SK-N-SH (cell line): ENCODE measurements around the gene KLF7. TPM values are rescaled to one million over a fixed set of nuclear protein-coding genes. Genes with fewer than 3 reads are reported as not detected.

Experiments used
- CTCF ChIA-PET: fragments of 300-600, 350-600 bp; formaldehyde crosslinking; extraction: SDS; loops from one replicate; lab custom pipeline; 2021; lab: Yijun Ruan, JAX
- POLR2A ChIA-PET: fragments of 350-600 bp; sonication (Branson Sonifier 250); formaldehyde crosslinking; extraction: SDS; loops from one replicate; lab custom pipeline; 2020; ENCODE audit warnings: antibody characterized with exemption, inconsistent platforms; lab: Yijun Ruan, JAX
- DNase-seq: peaks from one replicate; pipeline ENCODE4 v3.0.0; 2012
- H2AFZ ChIP-seq: fragments of 200-600 bp; sonication (generic); 2 replicates; pipeline ENCODE4 v1.8.1; 2016; ENCODE audit warnings: antibody characterized with exemption, mild to moderate bottlenecking, low read depth
- H3F3A ChIP-seq: fragments of 200-600 bp; sonication (generic); replicated peaks from 2 replicates; pipeline ENCODE3; 2016; ENCODE audit warnings: antibody characterized with exemption, mild to moderate bottlenecking; ENCODE audit not compliant: insufficient read depth
- H3K27ac ChIP-seq, 2 experiments: fragments of 200-500 bp in 1 of 2; fragments of 200-600 bp in 1 of 2; sonication (Bioruptor generic) in 1 of 2; sonication (generic), shearing (Covaris generic) in 1 of 2; 2 replicates each; pipeline versions ENCODE4 v1.5.1 to v1.6.1; 2014 to 2016; ENCODE audit warnings: low read depth in 2 of 2, inconsistent platforms in 1 of 2, low read length in 1 of 2, mild to moderate bottlenecking in 1 of 2, mixed read lengths in 1 of 2
- H3K27me3 ChIP-seq: fragments of 200-600 bp; sonication (generic), shearing (Covaris generic); 2 replicates; pipeline ENCODE4 v1.6.1; 2016; ENCODE audit warnings: mixed run types; ENCODE audit not compliant: insufficient read depth
- H3K36me3 ChIP-seq, 2 experiments: fragments of 200-500 bp in 1 of 2; fragments of 200-600 bp in 1 of 2; sonication (Bioruptor generic) in 1 of 2; sonication (generic) in 1 of 2; replicated peaks in 1 of 2; 2 replicates each; pipeline versions ENCODE3 to v1.5.1; 2014 to 2016; ENCODE audit warnings: low read length in 1 of 2, mild to moderate bottlenecking in 1 of 2; ENCODE audit not compliant: insufficient read depth in 2 of 2, control insufficient read depth in 1 of 2
- H3K4me1 ChIP-seq, 2 experiments: fragments of 200-500 bp in 1 of 2; fragments of 200-600 bp in 1 of 2; sonication (Bioruptor generic) in 1 of 2; sonication (generic), shearing (Covaris generic) in 1 of 2; 2 replicates each; pipeline versions ENCODE4 v1.5.1 to v1.6.1; 2014 to 2016; ENCODE audit warnings: low read depth in 1 of 2, low read length in 1 of 2, mixed run types in 1 of 2; ENCODE audit not compliant: insufficient read depth in 2 of 2, control insufficient read depth in 1 of 2
- H3K4me2 ChIP-seq: fragments of 200-600 bp; sonication (generic), shearing (Covaris generic); 2 replicates; pipeline ENCODE4 v1.6.1; 2017; ENCODE audit warnings: mixed run types
- H3K4me3 ChIP-seq, 2 experiments: fragments of 200-500 bp in 1 of 2; fragments of 200-600 bp in 1 of 2; sonication (Bioruptor generic) in 1 of 2; sonication (generic), shearing (Covaris generic) in 1 of 2; 2 replicates each; pipeline versions ENCODE4 v1.5.1 to v1.8.1; 2014 to 2016; ENCODE audit warnings: low read depth in 2 of 2, inconsistent platforms in 1 of 2, low read length in 1 of 2, mild to moderate bottlenecking in 1 of 2, mixed read lengths in 1 of 2, moderate library complexity in 1 of 2
- H3K79me2 ChIP-seq: fragments of 200-600 bp; sonication (generic); 2 replicates; pipeline ENCODE4 v1.8.1; 2017; ENCODE audit warnings: mild to moderate bottlenecking; ENCODE audit not compliant: insufficient read depth
- H3K9ac ChIP-seq: fragments of 200-600 bp; sonication (generic); 2 replicates; pipeline ENCODE4 v1.6.1; 2017; ENCODE audit warnings: mixed run types
- H3K9me2 ChIP-seq: fragments of 200-600 bp; sonication (generic); 2 replicates; pipeline ENCODE4 v1.6.1; 2017; ENCODE audit warnings: mixed run types
- H3K9me3 ChIP-seq: fragments of 200-600 bp; sonication (generic); 2 replicates; pipeline ENCODE4 v1.6.1; 2017; ENCODE audit warnings: mixed run types, mild to moderate bottlenecking, moderate library complexity
- H4K20me1 ChIP-seq: fragments of 200-600 bp; sonication (generic); 2 replicates; pipeline ENCODE4 v1.6.1; 2017; ENCODE audit warnings: mild to moderate bottlenecking, mixed run types; ENCODE audit not compliant: insufficient read depth
- CHD2 ChIP-seq: fragments of 150-350 bp; IDR thresholded peaks from 2 replicates; pipeline ENCODE4 v1.6.1; 2018; ENCODE audit warnings: low read length; ENCODE audit not compliant: partially characterized antibody
- EZH2phosphoT487 ChIP-seq: fragments of 200-600 bp; sonication (generic); IDR thresholded peaks from 2 replicates; pipeline ENCODE4 v1.6.1; 2017; ENCODE audit warnings: low read depth, mixed run types, mild to moderate bottlenecking, antibody characterized with exemption, moderate library complexity, borderline replicate concordance
- FOSL2 ChIP-seq: IDR thresholded peaks from 2 replicates; pipeline ENCODE4 v1.4.0; 2012; ENCODE audit warnings: low read depth, mild to moderate bottlenecking, moderate library complexity, borderline replicate concordance
- NFIC ChIP-seq: IDR thresholded peaks from 2 replicates; pipeline ENCODE4 v1.4.0; 2012; ENCODE audit warnings: borderline replicate concordance
- POLR2AphosphoS5 ChIP-seq: IDR thresholded peaks from 2 replicates; pipeline ENCODE4 v1.6.1; 2012; ENCODE audit warnings: low read depth, low read length
- RXRA ChIP-seq: IDR thresholded peaks from 2 replicates; pipeline ENCODE4 v1.4.0; 2012; ENCODE audit warnings: low read depth, mild to moderate bottlenecking, borderline replicate concordance
- TCF12 ChIP-seq: IDR thresholded peaks from 2 replicates; pipeline ENCODE4 v1.4.0; 2012
- TEAD4 ChIP-seq: IDR thresholded peaks from 2 replicates; pipeline ENCODE4 v1.4.0; 2012; ENCODE audit warnings: mild to moderate bottlenecking, borderline replicate concordance; ENCODE audit not compliant: insufficient read depth
- USF2 ChIP-seq: fragments of 150-350 bp; IDR thresholded peaks from 2 replicates; pipeline ENCODE4 v1.6.1; 2017; ENCODE audit warnings: antibody characterized with exemption, low read length, low read depth, borderline replicate concordance
- YY1 ChIP-seq: IDR thresholded peaks from 2 replicates; pipeline ENCODE4 v1.4.0; 2012; ENCODE audit warnings: low read depth, mild to moderate bottlenecking
- ZBTB33 ChIP-seq: IDR thresholded peaks from 2 replicates; pipeline ENCODE4 v1.4.0; 2012; ENCODE audit warnings: low read depth, borderline replicate concordance
- WGBS: methylation state at CpG from one replicate; pipeline ENCODE4 v1.1.6; 2017; ENCODE audit warnings: low lambda C conversion rate; 5-methylcytosine and 5-hydroxymethylcytosine counted together
- polyA plus RNA-seq, 3 experiments: library from polyadenylated mRNA; depleted of rRNA; stranded (reverse); fragments of >200 nt; gene quantifications; 2 replicates each; pipeline ENCODE4 v1.2.3, GENCODE V29; 2012
- TF ChIP-seq, protein P1 (sequence below): IDR thresholded peaks from 2 replicates; pipeline ENCODE4 v1.4.0; 2012; ENCODE audit warnings: low read depth

KLF7 gene
- polyA plus RNA-seq, 1 of the 3 experiments (the other 2 are of a cell fraction): 7.5 TPM

DNA sequence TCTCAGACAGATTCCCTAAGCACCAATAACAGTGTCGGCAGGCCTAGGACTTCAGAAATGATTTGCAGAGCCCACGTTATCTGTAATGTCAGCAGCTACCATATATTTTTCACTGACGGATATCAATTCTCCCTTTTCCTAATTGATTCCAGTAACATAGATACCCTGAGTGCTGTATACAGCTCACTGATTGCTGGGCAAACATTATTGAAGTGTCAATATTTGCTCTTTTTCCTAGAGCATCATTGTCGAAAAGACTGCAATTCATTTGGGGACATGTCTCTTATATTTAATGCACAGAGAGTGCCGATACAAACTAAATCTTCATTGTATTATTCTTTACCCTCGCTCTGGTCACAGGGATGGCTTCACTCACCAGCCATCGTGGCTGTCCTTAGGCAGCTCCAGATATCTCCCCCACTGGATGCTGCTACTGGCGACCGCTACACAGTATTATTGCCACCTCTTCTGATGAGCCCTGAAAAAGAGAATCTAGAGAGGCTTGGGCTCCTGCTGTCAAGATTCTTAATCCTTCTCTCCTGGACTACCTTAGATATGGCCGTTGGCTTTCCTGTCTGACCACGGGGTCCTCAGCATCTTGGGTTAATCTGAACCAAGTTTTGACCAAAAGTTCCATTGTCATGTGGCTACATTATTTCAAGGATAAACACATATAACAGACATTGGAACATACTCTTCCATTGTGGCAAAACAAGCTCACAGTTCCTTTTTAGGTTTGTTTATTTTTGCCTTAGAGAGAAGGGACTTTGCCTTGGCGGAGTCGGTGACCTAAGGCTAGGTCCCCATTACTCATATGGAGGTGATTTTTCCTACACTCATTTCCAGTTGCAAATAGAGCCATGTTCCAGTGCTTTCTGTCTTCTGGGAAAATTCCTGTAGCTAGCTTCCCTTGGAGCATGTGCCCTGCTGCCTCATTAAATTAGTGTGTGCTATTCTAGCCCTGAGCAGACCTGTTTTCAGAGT lies 121.1 kb downstream of the KLF7 start (continued):
- TF ChIP-seq RXRA: no peak
- no peak for TF ChIP-seq POLR2AphosphoS5
- no peak for TF ChIP-seq CHD2
- TF ChIP-seq, protein P1, sequence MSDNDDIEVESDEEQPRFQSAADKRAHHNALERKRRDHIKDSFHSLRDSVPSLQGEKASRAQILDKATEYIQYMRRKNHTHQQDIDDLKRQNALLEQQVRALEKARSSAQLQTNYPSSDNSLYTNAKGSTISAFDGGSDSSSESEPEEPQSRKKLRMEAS: no peak
- TF ChIP-seq EZH2phosphoT487: no peak
- TF ChIP-seq NFIC: no peak
- no peak for TF ChIP-seq FOSL2

DNA sequence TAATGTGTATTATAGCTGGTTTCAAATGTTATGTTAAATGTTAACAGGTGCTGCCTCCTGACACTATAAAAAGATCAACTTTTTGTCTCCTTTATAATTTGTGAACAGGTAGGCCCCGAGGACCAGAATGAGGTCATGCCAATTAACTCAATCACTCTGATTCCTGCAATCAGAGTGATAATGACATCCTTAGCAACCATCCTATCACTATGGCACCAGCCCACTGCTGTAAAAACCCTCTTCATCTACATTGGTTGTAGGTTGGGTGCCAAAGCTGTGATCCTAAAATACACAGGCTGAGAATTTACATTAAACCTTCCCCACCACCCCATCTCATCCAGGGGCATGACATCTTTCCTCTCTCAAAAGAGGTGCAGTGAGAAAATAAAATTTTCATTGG lies 122.9 kb downstream of the KLF7 start:
- CTCF ChIA-PET: no interaction called here
- no peaks in the 10 kb centered on the region; a peak in 2 of 4 replicates for H3K4me1 ChIP-seq
- H3K79me2 ChIP-seq: no peaks in the 10 kb centered on the region
- H4K20me1 ChIP-seq: no peaks in the 10 kb centered on the region
- POLR2A ChIA-PET: no interaction called here
- H2AFZ ChIP-seq: no peak overlapping the region
- H3F3A ChIP-seq: no peaks in the 10 kb centered on the region
- no peaks in the 10 kb centered on the region for H3K9me3 ChIP-seq
- no peak overlapping the region for H3K27ac ChIP-seq
- TF ChIP-seq ZBTB33 (no peak), TEAD4 (no peak), USF2 (no peak), TCF12 (no peak), YY1 (no peak), NFIC (no peak)
- TF ChIP-seq, protein P1: no peak
- H3K9ac ChIP-seq: no peak overlapping the region
- H3K9me2 ChIP-seq: no peaks in the 10 kb centered on the region
- no peaks in the 10 kb centered on the region for H3K36me3 ChIP-seq
- no peak overlapping the region for H3K4me2 ChIP-seq
- H3K27me3 ChIP-seq: no peaks in the 10 kb centered on the region
- H3K4me3 ChIP-seq: no peak overlapping the region
- WGBS: 16% methylated on average over 1 of the region's 1 CpG
- DNase-seq: no peak
